ENCODE results near the gene MESP1.

GRCh38 chr15:89781891-89782618 is 31.0 kb upstream of the MESP1 start:
- TF ChIP-seq CTCF (IDR thresholded peaks at IDR 0.05; ENCODE audit: insufficient read depth, low read length, poor library complexity, severe bottlenecking) (no peak), EZH2phosphoT487 (conservative IDR thresholded peaks at IDR 0.05; ENCODE audit: low read length) (no peak)
